ENCODE results near the gene HES3.

The HES3 gene, protein sequence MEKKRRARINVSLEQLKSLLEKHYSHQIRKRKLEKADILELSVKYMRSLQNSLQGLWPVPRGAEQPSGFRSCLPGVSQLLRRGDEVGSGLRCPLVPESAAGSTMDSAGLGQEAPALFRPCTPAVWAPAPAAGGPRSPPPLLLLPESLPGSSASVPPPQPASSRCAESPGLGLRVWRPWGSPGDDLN

DNA sequence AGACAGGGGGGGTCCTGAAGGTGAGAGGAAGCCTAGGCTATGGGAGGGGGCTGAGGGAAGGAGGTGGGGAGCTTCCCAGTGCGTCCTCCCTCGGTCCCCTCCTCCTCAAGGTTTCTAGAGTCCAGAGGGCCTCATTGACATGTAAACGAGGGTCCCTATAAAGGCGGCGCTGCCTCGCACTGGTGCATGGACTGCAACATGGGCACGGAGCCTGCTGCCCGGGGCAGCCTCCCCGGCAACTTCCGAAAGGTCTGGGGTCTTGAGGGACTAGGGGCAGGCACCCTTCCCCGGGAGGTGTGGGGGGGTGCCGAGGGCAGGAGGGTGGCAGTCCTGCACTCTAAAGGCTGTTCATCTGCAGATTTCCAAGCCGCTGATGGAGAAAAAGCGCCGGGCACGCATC lies at the start of gene HES3:
HES3 (plus strand) TSS at position 187 of the 400 bp plus-strand sequence; CDS start at position 374, 187 bp downstream.
- no peaks in the 10 kb centered on the region for H3K36me3 ChIP-seq (ENCODE audit: control insufficient read depth in 1 of 2, insufficient read depth in 2 of 2, low read length in 2 of 2)
- H3K4me1 ChIP-seq (ENCODE audit: control insufficient read depth in 1 of 2, insufficient read depth in 2 of 2, low read length in 2 of 2) = peaks cover 0 to 38% of the 10 kb centered on the region in 2 donors
- H3K9me3 ChIP-seq (ENCODE audit: control insufficient read depth in 1 of 2, low read length in 2 of 2) = no peaks in the 10 kb centered on the region
- H3K27me3 ChIP-seq (ENCODE audit: low read depth, low read length) = peaks cover 48% of the 10 kb centered on the region
- H3K27ac ChIP-seq (ENCODE audit: low read length) = no peak within 1 kb of the TSS
- H3K4me3 ChIP-seq (ENCODE audit: low read depth in 1 of 2, low read length in 2 of 2) = no peak within 1 kb of the TSS

DNA sequence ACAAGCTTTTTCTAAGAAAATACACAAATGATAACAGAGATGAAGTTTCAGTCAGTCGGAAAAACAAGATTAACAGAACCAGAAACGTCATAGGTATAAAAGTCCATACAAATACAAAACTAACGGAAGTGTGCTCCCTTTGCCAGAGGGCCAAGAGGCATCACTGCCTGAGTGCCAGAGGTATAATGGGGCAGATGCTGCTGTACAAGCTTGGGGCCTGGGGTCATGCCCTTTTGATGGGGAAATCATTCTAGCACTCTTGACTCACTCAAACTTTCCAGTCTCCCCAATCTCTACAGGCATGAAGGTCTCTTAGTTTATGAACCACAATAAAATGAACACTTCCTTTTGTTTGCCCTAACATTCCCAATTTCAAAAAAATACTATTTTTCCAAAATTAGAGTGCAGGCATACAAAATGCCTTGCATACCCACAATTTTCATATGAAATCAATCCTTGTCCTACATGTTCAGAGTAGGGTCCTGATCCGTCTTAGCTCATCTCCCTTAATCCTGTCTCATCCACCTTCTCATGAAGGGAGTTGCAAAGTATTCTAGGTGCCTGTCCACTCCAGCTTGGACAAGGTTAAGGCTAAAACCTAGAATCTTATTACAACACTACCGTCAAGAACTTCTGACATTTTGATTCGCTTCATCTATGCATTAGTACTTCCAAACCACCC lies 46.1 kb upstream of the HES3 start:
- Histone ChIP-seq H3K4me3 (ENCODE audit: low read depth in 1 of 2, low read length in 2 of 2) (peak overlapping the region; percentile 96), H3K9me3 (ENCODE audit: control insufficient read depth in 1 of 2, low read length in 2 of 2) (no peaks in the 10 kb centered on the region), H3K27me3 (ENCODE audit: low read depth, low read length) (no peaks in the 10 kb centered on the region), H3K4me1 (ENCODE audit: control insufficient read depth in 1 of 2, insufficient read depth in 2 of 2, low read length in 2 of 2) (peaks cover 9 to 21% of the 10 kb centered on the region in 2 donors), H3K27ac (ENCODE audit: low read length) (peak overlapping the region; percentile 67), H3K36me3 (ENCODE audit: control insufficient read depth in 1 of 2, insufficient read depth in 2 of 2, low read length in 2 of 2) (peaks cover 18 to 32% of the 10 kb centered on the region in 2 donors)

DNA sequence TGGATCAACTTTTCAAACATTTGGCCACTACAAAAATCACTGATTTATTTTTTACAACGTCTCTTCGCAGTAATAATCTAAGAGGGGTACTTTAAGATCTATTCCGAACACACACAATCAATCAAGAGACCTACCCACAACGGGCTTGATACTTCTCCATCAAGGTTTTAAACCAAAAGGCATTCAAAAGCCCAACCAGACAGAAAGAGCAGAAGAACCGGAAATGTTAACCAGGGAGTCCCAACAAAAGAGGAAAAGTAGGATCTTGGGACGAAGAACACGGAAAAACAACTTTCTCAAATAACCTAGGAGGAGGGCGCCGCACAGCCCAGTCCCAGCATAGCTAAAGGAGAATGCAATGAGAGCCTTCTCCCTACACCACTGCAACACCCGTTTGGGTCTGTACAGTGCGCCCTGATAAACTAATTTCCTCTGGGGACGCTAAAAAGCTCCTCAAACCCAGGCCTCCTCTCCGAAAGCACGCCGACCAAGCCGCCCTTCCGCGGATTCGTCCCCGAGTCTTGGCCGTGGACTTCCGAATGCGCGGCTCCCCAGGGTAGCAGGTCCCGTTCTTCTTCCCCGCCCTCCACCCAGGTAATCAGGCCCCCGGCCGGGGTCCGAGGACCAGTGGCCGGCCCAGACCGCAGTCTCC lies 45.2 kb upstream of the HES3 start:
- Histone ChIP-seq H3K9me3 (ENCODE audit: control insufficient read depth in 1 of 2, low read length in 2 of 2) (no peaks in the 10 kb centered on the region), H3K36me3 (ENCODE audit: control insufficient read depth in 1 of 2, insufficient read depth in 2 of 2, low read length in 2 of 2) (peaks cover 18 to 23% of the 10 kb centered on the region in 2 donors), H3K27me3 (ENCODE audit: low read depth, low read length) (no peaks in the 10 kb centered on the region), H3K4me1 (ENCODE audit: control insufficient read depth in 1 of 2, insufficient read depth in 2 of 2, low read length in 2 of 2) (peaks cover 9 to 21% of the 10 kb centered on the region in 2 donors), H3K4me3 (ENCODE audit: low read depth in 1 of 2, low read length in 2 of 2) (peak overlapping the region; percentile 96), H3K27ac (ENCODE audit: low read length) (peak overlapping the region; percentile 67)

DNA sequence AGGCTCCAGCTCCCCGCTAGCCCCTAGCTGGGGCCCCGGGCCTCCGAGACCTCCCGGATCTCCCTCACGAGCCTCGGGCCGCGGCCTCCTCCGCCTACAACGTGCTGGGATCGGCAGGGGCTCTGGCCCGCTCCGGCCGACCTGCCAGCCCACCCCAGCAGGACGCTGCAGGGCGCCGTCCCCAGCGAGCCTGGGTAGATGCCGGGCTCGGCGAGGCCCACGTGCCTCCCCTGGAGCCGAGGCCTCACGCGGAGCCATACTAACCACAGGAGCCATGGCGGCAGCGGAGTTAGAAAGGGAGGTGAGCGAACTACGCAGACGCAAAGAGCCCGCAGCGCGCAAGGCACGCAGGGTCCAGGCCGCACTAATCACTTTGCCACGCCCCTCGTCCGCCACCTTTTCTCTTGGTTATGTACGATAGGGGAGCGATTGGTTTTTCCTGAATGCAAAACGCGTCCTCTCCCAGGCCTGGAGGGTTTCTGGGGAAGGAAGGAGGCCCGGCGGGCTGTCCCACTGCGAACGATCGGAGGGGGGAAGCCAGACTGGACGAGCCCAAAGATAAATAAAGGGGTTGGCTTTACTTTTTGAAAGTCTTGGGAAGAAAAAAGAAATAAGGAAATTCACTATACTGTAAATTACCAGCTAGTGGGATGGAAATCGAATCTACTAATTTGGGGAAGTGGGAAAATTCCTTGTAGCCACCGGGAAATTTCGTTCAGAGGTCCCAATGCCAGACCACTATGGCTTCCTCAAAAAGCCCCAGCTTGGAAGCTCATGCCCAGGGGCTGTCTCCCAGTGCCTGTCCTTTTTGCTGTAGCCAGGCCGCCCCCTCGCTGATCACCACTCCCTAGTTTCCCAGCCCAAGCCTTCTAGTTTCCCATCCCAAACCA lies 44.4 kb upstream of the HES3 start, which contains the start of gene RPL22:
RPL22 (minus strand) TSS at position 298 of the 890 bp plus-strand sequence; CDS start at position 276, 22 bp downstream.
- H3K4me3 ChIP-seq (ENCODE audit: low read depth in 1 of 2, low read length in 2 of 2) = peak within 1 kb of the TSS; percentile 96
- peaks cover 12 to 15% of the 10 kb centered on the region in 2 donors for H3K36me3 ChIP-seq (ENCODE audit: control insufficient read depth in 1 of 2, insufficient read depth in 2 of 2, low read length in 2 of 2)
- H3K27me3 ChIP-seq (ENCODE audit: low read depth, low read length) = no peaks in the 10 kb centered on the region
- H3K9me3 ChIP-seq (ENCODE audit: control insufficient read depth in 1 of 2, low read length in 2 of 2) = no peaks in the 10 kb centered on the region
- peak within 1 kb of the TSS; percentile 89 for H3K27ac ChIP-seq (ENCODE audit: low read length)
- H3K4me1 ChIP-seq (ENCODE audit: control insufficient read depth in 1 of 2, insufficient read depth in 2 of 2, low read length in 2 of 2) = peaks cover 9 to 21% of the 10 kb centered on the region in 2 donors

DNA sequence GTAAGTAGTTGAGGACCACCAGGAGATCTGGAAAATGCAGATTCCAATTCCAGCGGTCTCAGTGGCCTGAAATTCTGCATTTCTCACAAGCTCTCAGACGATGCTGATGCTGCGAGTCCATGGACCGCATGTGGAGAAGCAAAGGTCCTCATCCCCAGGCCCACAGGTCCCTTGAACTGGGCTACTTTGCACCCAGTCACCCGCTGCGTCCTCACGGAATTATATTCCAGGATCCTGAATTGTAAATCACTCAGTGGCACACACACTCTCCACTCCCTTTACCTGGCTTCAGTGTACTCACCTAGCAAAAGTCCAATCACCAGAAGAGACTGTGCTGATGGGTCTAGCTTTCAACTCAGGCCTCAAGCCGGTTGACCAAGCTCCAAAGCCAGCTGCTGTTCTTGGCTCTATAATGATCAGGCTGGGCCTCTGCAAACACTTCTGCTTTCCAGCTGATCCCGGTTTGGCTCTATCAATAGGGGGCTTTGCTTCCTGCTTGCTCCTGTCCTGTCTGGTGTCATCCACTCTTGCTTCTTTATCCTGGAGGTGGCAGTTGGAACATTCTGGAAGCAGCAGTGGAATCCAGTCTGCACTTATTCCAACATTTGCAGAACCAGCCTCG lies 43.7 kb upstream of the HES3 start:
- H3K27ac ChIP-seq (ENCODE audit: low read length) = peak overlapping the region; percentile 89
- H3K9me3 ChIP-seq (ENCODE audit: control insufficient read depth in 1 of 2, low read length in 2 of 2) = no peaks in the 10 kb centered on the region
- peaks cover 12% of the 10 kb centered on the region in 2 donors for H3K36me3 ChIP-seq (ENCODE audit: control insufficient read depth in 1 of 2, insufficient read depth in 2 of 2, low read length in 2 of 2)
- peaks cover 9 to 28% of the 10 kb centered on the region in 2 donors for H3K4me1 ChIP-seq (ENCODE audit: control insufficient read depth in 1 of 2, insufficient read depth in 2 of 2, low read length in 2 of 2)
- H3K27me3 ChIP-seq (ENCODE audit: low read depth, low read length) = no peaks in the 10 kb centered on the region
- H3K4me3 ChIP-seq (ENCODE audit: low read depth in 1 of 2, low read length in 2 of 2) = peak overlapping the region; percentile 96

DNA sequence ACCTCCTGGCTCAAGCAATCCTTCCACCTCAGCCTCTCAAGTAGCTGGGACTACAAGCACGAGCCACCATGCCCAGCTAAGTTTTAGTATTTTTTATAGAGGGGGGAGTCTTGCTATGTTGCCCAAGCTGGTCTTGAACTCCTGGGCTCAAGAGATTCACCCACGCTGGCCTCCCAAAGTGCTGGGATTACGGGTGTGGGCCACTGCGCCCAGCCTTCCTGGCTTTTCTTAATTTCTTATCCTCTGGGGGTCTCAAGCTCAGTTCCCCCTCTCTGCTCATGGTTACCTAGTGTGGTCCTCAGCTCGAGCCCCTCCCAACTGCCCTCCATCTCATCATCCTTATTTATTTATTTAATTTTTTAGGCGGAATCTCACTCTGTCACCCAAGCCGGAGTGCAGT lies 41.7 kb upstream of the HES3 start:
- Histone ChIP-seq H3K27ac (ENCODE audit: low read length) (no peak overlapping the region), H3K4me1 (ENCODE audit: control insufficient read depth in 1 of 2, insufficient read depth in 2 of 2, low read length in 2 of 2) (peaks cover 9 to 46% of the 10 kb centered on the region in 2 donors), H3K36me3 (ENCODE audit: control insufficient read depth in 1 of 2, insufficient read depth in 2 of 2, low read length in 2 of 2) (peaks cover under 1 to 3% of the 10 kb centered on the region in 2 donors), H3K4me3 (ENCODE audit: low read depth in 1 of 2, low read length in 2 of 2) (no peak overlapping the region), H3K9me3 (ENCODE audit: control insufficient read depth in 1 of 2, low read length in 2 of 2) (no peaks in the 10 kb centered on the region), H3K27me3 (ENCODE audit: low read depth, low read length) (peaks cover 6% of the 10 kb centered on the region)

DNA sequence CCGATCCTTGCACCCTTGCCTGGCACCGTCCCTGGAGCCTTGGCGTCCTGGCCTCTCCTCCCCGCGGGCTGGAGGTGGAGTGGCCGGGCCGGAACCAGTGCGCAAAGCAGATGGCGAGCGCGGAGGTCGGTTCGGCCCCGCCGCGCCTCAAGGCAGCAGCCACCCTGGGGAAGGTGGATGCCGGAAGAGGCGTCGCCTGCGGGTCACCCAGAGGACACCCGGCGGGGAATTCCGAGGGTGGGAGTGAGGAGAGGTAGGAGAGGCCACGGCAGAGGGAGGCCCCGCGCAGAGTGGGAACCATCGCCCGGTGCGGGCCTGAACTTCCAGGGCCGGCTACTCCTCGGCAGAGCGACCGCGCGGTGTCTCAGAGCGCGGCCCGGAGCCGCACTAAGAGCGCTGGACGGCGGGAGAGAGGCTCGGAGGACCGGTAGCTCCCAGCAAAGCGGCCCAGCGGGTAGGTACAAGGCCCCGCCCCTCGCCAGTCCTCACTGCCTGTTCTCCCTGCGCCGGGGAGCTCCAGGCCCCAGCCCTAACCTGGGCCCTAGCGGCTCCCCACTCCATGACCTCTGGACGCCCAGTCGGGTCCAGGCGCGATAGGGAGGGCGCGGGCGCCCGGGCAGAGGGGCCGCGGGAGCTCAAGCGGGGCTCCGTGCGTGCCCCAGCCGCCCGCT lies 38.0 kb upstream of the HES3 start, which contains the start of gene RNF207:
RNF207 (plus strand) TSS at position 271 of the 671 bp plus-strand sequence. CDS start 417 bp downstream, outside the sequence.
- peaks cover 0 to 48% of the 10 kb centered on the region in 2 donors for H3K4me1 ChIP-seq (ENCODE audit: control insufficient read depth in 1 of 2, insufficient read depth in 2 of 2, low read length in 2 of 2)
- H3K9me3 ChIP-seq (ENCODE audit: control insufficient read depth in 1 of 2, low read length in 2 of 2) = no peaks in the 10 kb centered on the region
- H3K4me3 ChIP-seq (ENCODE audit: low read depth in 1 of 2, low read length in 2 of 2) = peak within 1 kb of the TSS; percentile 49 to 76
- H3K27me3 ChIP-seq (ENCODE audit: low read depth, low read length) = peaks cover 6% of the 10 kb centered on the region
- H3K36me3 ChIP-seq (ENCODE audit: control insufficient read depth in 1 of 2, insufficient read depth in 2 of 2, low read length in 2 of 2) = no peaks in the 10 kb centered on the region
- H3K27ac ChIP-seq (ENCODE audit: low read length) = no peak within 1 kb of the TSS

DNA sequence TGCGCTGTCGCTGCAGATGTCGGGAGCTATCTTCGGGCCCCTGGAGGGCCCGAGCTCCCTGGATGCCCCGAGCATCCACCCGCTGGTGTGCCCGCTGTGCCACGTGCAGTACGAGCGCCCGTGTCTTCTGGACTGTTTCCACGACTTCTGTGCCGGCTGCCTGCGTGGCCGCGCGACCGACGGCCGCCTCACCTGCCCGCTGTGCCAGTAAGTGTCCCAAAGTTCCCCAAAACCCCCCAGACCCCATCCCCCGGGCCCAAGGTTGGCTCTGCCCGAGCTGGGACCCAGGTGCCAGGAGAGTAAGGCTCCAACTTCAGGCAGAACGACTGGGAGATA lies 37.5 kb upstream of the HES3 start:
- Histone ChIP-seq H3K27me3 (ENCODE audit: low read depth, low read length) (peaks cover 6% of the 10 kb centered on the region), H3K4me3 (ENCODE audit: low read depth in 1 of 2, low read length in 2 of 2) (peak overlapping the region in 1 of 2 donors; percentile 76), H3K36me3 (ENCODE audit: control insufficient read depth in 1 of 2, insufficient read depth in 2 of 2, low read length in 2 of 2) (no peaks in the 10 kb centered on the region), H3K27ac (ENCODE audit: low read length) (no peak overlapping the region), H3K4me1 (ENCODE audit: control insufficient read depth in 1 of 2, insufficient read depth in 2 of 2, low read length in 2 of 2) (peaks cover 0 to 48% of the 10 kb centered on the region in 2 donors), H3K9me3 (ENCODE audit: control insufficient read depth in 1 of 2, low read length in 2 of 2) (no peaks in the 10 kb centered on the region)

DNA sequence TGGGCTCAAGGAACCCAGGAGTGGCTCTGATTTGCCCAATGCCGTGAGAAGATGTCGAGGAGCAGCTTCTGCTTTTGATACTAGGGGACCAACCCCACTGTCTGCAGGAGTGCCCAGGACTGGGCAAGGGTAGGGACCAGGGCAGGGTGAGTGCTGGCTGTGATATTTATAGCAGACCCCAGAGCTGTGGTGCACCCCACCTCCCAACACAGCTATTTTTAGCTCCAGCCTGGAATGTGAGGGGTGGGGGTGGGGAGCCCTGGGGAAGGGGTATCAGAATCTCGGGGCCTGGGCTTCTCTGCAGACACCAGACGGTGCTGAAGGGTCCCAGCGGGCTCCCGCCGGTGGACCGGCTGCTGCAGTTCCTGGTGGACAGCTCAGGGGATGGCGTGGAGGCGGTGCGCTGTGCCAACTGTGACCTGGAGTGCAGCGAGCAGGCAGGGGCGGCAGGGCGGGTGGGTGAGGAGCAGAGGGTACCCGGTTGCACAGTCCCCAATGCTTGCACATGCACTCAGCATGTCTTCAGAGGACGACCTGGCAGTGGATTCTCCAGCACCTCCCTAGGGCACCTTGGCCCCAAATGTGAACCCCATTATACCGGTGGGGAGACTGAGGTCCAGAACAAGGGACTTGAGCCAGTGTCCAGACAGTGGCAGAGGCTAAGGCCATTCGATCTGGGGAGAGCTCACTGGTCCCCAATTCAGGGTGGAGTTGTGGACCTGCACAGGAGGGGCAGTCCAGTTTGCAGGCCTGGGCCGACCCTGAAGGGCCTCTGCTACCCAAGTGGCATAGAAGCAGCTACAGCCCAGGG lies 36.7 kb upstream of the HES3 start:
- Histone ChIP-seq H3K27ac (ENCODE audit: low read length) (no peak overlapping the region), H3K27me3 (ENCODE audit: low read depth, low read length) (peaks cover 6% of the 10 kb centered on the region), H3K36me3 (ENCODE audit: control insufficient read depth in 1 of 2, insufficient read depth in 2 of 2, low read length in 2 of 2) (peaks cover 0 to 6% of the 10 kb centered on the region in 2 donors), H3K9me3 (ENCODE audit: control insufficient read depth in 1 of 2, low read length in 2 of 2) (no peaks in the 10 kb centered on the region), H3K4me1 (ENCODE audit: control insufficient read depth in 1 of 2, insufficient read depth in 2 of 2, low read length in 2 of 2) (peaks cover 0 to 48% of the 10 kb centered on the region in 2 donors), H3K4me3 (ENCODE audit: low read depth in 1 of 2, low read length in 2 of 2) (peak overlapping the region in 1 of 2 donors; percentile 76)
